Endothelial cell of umbilical vein (primary cell): ENCODE data around the gene SLC22A23.

Experiments used
- CTCF ChIP-seq, 2 donors: IDR thresholded peaks; 1 replicate in 1 of 2; 2 replicates in 1 of 2; pipeline ENCODE4 v1.5.1; 2011; ENCODE audit warnings: low read length in 2 of 2, mild to moderate bottlenecking in 2 of 2, moderate library complexity in 2 of 2, control low read depth in 1 of 2, inconsistent platforms in 1 of 2, low read depth in 1 of 2; ENCODE audit not compliant: insufficient read depth in 1 of 2; ENCODE audit errors: extremely low read depth in 1 of 2
- EZH2 ChIP-seq: IDR thresholded peaks from 2 replicates; pipeline ENCODE4 v1.6.1; 2012; ENCODE audit warnings: borderline replicate concordance, low read depth, mild to moderate bottlenecking, moderate library complexity, low read length, inconsistent platforms; ENCODE audit not compliant: severe bottlenecking
- POLR2AphosphoS5 ChIP-seq: IDR thresholded peaks from 2 replicates; pipeline ENCODE4 v1.6.1; 2012; ENCODE audit warnings: low read depth, mild to moderate bottlenecking, control low read depth, low read length, moderate library complexity; ENCODE audit not compliant: insufficient read depth

- no peak for TF ChIP-seq CTCF (IDR thresholded peaks at IDR 0.05; ENCODE audit: extremely low read depth in 1 of 2, insufficient read depth in 1 of 2, low read depth in 1 of 2, low read length in 2 of 2)
- TF ChIP-seq POLR2AphosphoS5 = no peak
- TF ChIP-seq EZH2 = no peak
Measured at GRCh38 chr6:3424185-3424927, 32.5 kb downstream of the SLC22A23 start.
